Stimulated activated CD4-positive, alpha-beta T cell treated with anti-CD3 and anti-CD28 coated beads, Interleukin-1b, Interleukin-23, amount 100 ng/mL, for 24 hours (primary cell): Measurements from ENCODE around the gene DGKE.

Experiments used
- DNase-seq, 4 experiments: peaks; one replicate each; pipeline ENCODE4 v3.0.0-alpha.2; 2020; ENCODE audit warnings: low read depth in 4 of 4, low spot score in 1 of 4

DGKE gene

DNA sequence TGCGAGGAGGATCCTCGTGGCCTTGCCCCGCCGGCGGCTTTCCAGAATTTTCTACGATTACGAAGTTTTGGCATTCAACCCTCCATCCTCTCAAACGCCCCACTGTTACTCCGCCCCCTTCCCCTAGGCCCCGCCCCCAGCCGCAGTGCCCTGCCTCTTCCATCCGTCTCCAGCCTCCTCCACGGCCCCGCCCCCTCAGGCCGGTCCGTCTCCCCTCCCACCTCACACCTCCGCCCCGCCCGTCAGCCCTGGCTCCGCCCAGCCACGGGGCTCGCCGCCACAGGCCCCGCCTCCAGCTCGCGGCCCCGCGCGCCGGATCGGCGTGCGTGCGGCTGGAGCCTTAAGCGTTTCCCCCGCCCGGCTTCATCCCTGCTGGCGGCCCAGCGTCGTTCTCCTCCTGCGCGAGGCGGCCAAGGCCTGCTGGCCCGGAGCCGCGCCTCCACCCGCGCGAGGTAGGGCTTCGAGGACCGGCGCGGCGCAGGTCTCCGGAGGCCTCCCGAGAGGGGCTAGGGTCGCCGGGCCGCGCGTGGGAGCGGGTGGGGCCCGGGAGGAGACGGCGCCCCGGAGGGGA is at the start of gene DGKE, which contains the start of gene C17orf67:
Gene DGKE, plus strand, starts transcription at position 343 of the 571 bp plus-strand sequence. CDS start 645 bp downstream, outside the sequence.
Gene C17orf67, minus strand, starts transcription at position 112 of the 571 bp plus-strand sequence. CDS start 18,110 bp downstream, outside the sequence.
- peak; percentile 94 to 100 (median 98) for DNase-seq

- no peak for DNase-seq
These were observed 48.5 kb upstream of the DGKE start for GRCh38 chr17:56785405-56785804.

GRCh38 chr17:56785997-56786680 is 47.8 kb upstream of the DGKE start:
- no peak for DNase-seq

GRCh38 chr17:56786989-56787482 is 46.9 kb upstream of the DGKE start:
- peak; percentile 13 to 47 (median 20) for DNase-seq

DNA sequence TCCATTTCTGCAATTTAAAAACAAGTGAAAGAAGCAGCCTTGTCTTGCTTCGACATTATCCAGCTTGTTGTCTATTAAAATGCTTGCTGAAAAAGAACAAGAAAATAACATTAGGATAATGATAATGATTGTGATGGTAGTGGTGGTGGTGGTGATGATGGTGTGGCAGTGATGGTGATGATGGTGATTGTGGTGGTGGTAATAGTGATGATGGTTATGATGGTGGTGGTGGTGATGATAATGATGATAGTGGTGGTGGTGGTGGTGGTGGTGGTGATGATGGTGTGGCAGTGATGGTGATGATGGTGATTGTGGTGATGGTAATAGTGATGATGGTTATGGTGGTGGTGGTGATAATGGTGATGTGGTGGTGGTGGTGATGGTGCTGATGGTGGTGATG is 41.7 kb upstream of the DGKE start:
- no peak for DNase-seq

DNA sequence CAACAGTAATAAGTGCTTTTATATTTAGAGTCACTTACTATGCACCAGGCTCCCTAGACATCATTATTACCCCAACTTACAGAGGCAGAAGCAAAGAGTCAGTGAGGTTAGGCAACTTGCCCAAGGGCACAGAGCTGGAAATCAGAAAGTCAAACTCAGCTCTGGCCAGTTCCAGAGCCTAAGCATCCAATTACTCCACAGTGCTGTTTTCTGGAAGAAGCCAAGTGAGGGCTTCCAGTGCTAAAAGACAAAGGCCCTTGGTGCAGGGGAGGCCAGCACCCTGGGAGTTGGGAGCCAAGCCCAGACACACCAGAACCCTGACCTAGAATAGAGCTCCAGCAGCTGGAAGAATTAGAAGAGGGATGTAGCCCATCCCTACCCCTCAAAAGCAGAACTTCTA is 40.4 kb upstream of the DGKE start:
- no peak for DNase-seq

GRCh38 chr17:56793957-56794356 is 40.0 kb upstream of the DGKE start:
- DNase-seq, result no peak

GRCh38 chr17:56795221-56795865 is 38.6 kb upstream of the DGKE start:
- no peak for DNase-seq

GRCh38 chr17:56796536-56796935 is 37.4 kb upstream of the DGKE start:
- no peak for DNase-seq

- no peak for DNase-seq
These were observed 35.0 kb upstream of the DGKE start for GRCh38 chr17:56798916-56799315.

- DNase-seq, result no peak
These were observed 32.3 kb upstream of the DGKE start for GRCh38 chr17:56801459-56802178.

- DNase-seq, result no peak
These were observed 30.9 kb upstream of the DGKE start for GRCh38 chr17:56803071-56803470.

- DNase-seq, result no peak
These were observed 29.5 kb upstream of the DGKE start for GRCh38 chr17:56804454-56804853.

GRCh38 chr17:56806949-56807348 is 27.0 kb upstream of the DGKE start:
- no peak for DNase-seq

- no peak for DNase-seq
These were observed 26.2 kb upstream of the DGKE start for GRCh38 chr17:56807723-56808122.

DNA sequence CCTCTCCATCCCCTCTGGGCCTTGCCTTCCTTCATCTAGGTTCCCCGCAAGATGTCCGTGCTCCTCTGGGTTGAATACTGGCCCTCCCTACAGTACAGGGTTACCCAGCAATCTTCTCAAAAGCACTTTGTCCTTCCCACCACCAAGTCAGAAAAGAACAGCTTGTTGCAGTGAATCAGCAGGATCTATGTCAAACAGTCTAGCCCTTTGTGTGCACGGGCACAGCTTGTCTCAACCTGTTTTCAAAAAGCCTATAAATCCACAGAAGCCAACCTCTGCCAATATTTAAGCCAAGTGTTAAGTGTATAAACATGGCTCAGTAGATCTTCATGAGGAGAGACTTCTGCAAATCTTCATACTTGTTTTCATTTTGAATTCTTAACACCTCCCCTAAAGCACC is 25.4 kb upstream of the DGKE start:
- no peak for DNase-seq

DNA sequence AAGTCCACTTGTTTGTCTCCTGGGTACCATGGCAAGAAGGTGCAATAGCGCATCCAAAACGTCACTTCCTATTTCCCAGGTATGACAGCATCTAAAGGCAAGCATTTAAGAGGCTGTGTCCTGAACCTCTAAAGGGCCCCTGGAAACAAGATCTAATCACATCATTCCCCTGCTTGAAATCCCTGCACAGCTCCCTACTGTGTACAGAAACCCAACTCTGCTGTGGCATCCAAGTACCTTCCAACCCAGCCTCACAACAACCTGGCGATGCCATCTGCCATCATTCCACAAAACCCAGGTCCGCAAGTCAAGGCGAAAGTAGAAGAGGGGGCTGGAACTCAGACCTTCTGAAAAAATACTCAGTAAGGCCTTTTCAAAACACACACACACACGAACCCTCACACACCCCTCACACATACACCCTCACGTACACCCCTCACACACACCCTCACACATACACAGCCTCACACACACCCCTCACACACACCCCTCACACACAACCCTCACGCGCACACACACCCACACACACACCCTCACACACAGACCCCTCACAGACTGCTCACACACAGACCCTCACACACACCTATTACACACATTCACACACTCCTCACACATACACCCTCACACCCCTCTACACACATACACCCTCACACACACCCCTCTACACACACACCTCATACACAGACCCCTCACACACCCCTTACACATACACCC is 24.7 kb upstream of the DGKE start:
- DNase-seq, result no peak

DNA sequence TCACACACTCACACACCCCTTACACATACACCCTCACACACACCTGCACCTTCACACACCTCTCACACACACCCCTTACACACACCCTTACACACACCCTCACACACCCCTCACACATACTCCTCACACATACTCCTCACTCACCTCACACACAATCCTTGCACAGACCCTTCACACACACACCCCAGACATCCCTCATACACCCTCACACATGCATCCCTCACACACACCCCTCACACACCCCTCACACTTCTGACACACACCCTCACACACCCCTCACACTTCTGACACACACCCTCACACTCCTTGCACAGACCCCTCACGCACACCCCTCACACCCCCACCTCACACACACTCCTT is 24.2 kb upstream of the DGKE start:
- DNase-seq, result no peak

DNA sequence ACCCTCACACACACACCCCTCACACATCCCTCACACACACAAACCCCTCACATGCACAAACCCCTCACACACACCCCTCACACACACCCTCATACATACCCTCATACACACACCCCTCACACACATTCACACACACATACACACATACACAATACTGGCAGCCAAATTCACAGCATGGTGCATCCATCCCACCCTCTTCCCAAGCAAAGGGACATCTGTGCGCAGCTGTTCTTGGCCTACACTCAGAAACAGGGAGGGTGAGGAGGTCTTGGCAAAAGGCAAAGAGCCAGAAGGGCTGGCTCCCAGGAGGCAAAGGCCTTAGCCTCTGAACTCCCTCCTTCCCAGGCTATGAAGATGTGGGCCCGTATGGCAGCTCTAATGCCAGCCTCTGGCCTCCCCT is 23.6 kb upstream of the DGKE start:
- DNase-seq, result no peak

- no peak for DNase-seq
These were observed 22.8 kb upstream of the DGKE start for GRCh38 chr17:56810891-56811775.
